HG03159 (cell line): ENCODE results near the gene IL16.

Experiments
- ATAC-seq: cut with Tn5 transposase; IDR thresholded peaks from one replicate; pipeline ENCODE4 v1.9.1; 2021; ENCODE audit warnings: mild to moderate bottlenecking, moderate library complexity; ENCODE audit not compliant: unreplicated experiment

Gene IL16

DNA sequence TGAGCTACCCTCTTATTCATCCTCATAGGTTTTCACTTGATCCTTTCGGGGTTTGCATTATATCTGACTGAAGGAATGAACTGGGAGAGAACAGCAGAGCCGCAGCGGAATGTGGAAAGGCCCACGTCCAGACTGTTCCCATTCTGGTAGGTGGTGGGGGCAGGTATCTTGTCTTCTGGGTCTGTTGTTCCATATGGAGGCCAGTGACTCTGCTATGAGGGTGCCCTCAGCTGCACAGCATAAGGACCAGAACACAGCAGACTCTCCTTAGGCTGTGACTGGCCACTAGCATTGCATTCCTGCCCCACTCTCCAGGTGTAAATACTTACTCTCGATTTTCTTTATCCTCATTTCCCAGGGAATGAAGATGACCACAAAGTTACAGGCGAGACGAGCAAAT lies 165.2 kb downstream of the IL16 start:
- no peak for ATAC-seq

DNA sequence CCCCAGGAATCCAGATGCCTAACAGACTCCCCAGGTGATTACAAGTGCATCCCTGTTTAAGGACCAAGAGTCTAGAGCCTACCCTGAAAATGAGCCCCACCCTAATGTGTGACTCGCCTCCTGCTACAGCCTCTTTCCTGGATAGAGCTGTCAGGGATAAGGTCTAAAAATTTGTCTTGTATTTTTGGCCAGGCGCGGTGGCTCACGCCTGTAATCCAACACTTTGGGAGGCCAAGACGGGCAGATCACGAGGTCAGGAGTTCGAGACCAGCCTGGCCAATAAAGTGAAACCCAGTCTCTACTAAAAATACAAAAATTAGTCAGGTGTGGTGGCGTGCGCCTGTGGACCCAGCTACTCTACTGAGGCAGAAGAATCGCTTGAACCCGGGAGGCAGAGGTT lies 166.1 kb downstream of the IL16 start:
- no peak for ATAC-seq

DNA sequence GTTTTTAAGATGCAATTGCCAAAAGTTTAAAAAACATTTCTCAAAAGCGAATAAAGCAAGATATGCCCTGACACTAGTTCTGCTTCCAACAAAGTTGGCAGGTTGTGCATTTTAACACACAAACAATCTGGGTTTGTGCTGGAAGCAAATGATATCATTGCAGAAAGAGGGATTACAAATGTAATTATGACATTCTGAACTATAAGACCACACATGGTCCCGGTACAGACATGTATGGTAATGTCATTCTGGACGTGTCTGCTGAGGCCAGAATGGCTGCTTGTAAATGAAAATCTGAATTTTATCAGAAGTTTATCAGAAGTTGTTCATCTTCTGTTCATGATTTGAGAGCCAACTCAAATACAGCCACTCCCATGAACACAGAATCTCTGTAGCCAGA lies 166.6 kb downstream of the IL16 start:
- ATAC-seq, result no peak
